Measurements from ENCODE around the gene ABCA3.

DNA sequence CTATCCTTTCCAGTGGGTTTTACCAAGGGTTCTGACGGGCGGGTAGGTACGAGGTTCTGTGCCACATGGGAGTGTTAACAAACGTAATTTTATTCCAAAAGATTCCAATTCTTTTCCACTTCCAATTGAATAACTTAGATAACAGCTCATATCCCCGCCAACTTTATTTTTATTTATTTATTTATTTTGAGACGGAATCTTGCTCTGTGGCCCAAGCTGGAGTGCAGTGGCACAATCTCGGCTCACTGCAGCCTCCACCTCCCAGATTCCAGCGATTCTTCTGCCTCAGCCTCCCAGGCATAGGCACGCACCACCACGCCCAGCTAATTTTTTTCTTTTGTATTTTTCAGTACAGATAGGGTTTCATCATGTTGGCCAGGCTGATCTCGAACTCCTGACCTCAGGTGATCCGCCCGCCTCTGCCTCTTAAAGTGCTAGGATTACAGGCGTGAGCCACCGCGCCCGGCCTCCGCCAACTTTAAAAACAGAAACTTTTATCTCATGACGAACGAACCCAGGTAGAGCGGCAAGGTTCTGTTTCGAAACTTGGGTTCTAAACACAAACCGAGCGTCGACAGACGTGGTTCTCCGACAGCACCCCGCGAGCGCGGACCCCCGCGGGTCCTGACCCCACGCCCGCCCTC is 89.8 kb downstream of the ABCA3 start:
- TF ChIP-seq, protein P1, sequence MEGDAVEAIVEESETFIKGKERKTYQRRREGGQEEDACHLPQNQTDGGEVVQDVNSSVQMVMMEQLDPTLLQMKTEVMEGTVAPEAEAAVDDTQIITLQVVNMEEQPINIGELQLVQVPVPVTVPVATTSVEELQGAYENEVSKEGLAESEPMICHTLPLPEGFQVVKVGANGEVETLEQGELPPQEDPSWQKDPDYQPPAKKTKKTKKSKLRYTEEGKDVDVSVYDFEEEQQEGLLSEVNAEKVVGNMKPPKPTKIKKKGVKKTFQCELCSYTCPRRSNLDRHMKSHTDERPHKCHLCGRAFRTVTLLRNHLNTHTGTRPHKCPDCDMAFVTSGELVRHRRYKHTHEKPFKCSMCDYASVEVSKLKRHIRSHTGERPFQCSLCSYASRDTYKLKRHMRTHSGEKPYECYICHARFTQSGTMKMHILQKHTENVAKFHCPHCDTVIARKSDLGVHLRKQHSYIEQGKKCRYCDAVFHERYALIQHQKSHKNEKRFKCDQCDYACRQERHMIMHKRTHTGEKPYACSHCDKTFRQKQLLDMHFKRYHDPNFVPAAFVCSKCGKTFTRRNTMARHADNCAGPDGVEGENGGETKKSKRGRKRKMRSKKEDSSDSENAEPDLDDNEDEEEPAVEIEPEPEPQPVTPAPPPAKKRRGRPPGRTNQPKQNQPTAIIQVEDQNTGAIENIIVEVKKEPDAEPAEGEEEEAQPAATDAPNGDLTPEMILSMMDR (IDR thresholded peaks at IDR 0.05) = no peak
- TF ChIP-seq POLR2AphosphoS5 (IDR thresholded peaks at IDR 0.05) = no peak

Data from suprapubic skin (tissue), 3 donors.